Measurements from ENCODE around the gene PPP4R2.

DNA sequence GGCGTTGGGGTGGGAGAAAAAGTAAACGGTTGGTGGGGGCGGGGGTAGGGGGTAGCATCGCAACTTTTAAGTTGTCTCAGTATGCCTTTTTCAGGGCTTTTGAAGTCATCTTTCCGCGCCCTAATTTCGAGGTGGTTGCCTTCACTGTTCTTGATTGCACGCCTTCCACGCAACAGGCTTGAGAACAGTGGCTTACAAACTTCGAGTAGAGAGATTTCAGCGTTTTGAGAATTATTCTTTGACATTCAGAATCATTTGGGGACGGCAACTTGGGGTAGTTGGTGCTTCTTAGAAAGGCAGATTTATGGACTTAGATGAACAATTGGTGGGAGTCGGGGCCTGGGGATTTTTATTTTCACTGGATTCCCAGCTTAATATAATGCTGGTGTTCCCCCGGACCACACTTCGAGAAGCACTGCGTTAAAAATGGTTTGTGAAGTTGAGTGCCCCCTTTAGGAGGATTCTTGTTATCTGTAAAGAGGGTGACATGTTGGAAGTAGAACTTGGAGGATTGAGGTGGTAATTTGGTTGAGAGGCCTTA, 880 bp downstream of the PPP4R2 start:
- TF ChIP-seq, protein P1, sequence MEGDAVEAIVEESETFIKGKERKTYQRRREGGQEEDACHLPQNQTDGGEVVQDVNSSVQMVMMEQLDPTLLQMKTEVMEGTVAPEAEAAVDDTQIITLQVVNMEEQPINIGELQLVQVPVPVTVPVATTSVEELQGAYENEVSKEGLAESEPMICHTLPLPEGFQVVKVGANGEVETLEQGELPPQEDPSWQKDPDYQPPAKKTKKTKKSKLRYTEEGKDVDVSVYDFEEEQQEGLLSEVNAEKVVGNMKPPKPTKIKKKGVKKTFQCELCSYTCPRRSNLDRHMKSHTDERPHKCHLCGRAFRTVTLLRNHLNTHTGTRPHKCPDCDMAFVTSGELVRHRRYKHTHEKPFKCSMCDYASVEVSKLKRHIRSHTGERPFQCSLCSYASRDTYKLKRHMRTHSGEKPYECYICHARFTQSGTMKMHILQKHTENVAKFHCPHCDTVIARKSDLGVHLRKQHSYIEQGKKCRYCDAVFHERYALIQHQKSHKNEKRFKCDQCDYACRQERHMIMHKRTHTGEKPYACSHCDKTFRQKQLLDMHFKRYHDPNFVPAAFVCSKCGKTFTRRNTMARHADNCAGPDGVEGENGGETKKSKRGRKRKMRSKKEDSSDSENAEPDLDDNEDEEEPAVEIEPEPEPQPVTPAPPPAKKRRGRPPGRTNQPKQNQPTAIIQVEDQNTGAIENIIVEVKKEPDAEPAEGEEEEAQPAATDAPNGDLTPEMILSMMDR (IDR thresholded peaks at IDR 0.05) = peak; percentile 51
- TF ChIP-seq ZFX (IDR thresholded peaks at IDR 0.05; ENCODE audit: borderline replicate concordance) = no peak

Data from 22Rv1 (cell line).